Activated T-cell treated with anti-CD3 and anti-CD28 coated beads, Interleukin-2, amount 50 U/mL, for 72 hours (primary cell): ENCODE data around the gene A2ML1. TPM values are rescaled to one million over a fixed set of nuclear protein-coding genes. Genes with fewer than 3 reads are reported as not detected.
"Not testable (repeated sequence)": the region's sequence is repeated elsewhere in the genome, so short reads cannot be mapped to it uniquely, and the experiment has no call there.

Experiments used
- ATAC-seq, 2 donors: fragments of 150-1000 bp; cut with Tn5 transposase; replicated peaks in 1 of 2; 2 replicates each; pipeline ENCODE4 v1.10.0; 2021; ENCODE audit warnings: moderate library complexity in 2 of 2, mild to moderate bottlenecking in 1 of 2
- DNase-seq, 2 donors: peaks; one replicate each; pipeline ENCODE4 v3.0.0; 2021 to 2022; ENCODE audit warnings: mixed read lengths in 1 of 2
- H3K27ac Mint-ChIP-seq: one replicate; pipeline ENCODE4 v1.8.0; 2022; ENCODE audit warnings: mild to moderate bottlenecking, moderate library complexity, mixed read lengths
- H3K27me3 Mint-ChIP-seq: one replicate; pipeline ENCODE4 v1.8.0; 2022; ENCODE audit warnings: low read depth, mixed read lengths
- H3K36me3 Mint-ChIP-seq, 2 donors: one replicate each; pipeline ENCODE4 v1.8.0; 2022; ENCODE audit warnings: mixed read lengths in 2 of 2, mild to moderate bottlenecking in 1 of 2; ENCODE audit not compliant: insufficient read depth in 2 of 2
- H3K4me1 Mint-ChIP-seq: one replicate; pipeline ENCODE4 v1.8.0; 2022; ENCODE audit warnings: low read depth, mixed read lengths
- H3K4me3 Mint-ChIP-seq, 2 donors: one replicate each; pipeline ENCODE4 v1.8.0; 2022; ENCODE audit warnings: mild to moderate bottlenecking in 2 of 2, mixed read lengths in 2 of 2, moderate library complexity in 2 of 2
- H3K9me3 Mint-ChIP-seq, 2 donors: one replicate each; pipeline ENCODE4 v1.8.0; 2022; ENCODE audit warnings: mixed read lengths in 2 of 2
- total RNA-seq, 2 donors: library from RNA; stranded (reverse); gene quantifications; one replicate each; pipeline ENCODE4 v1.2.3, GENCODE V29; 2022

Gene A2ML1
- total RNA-seq, 2 donors from 2014 or later = not detected

GRCh38 chr12:8886502-8887284 lies 64.3 kb downstream of the A2ML1 start:
- H3K36me3 Mint-ChIP-seq = no peaks in the 10 kb centered on the region
- no peaks in the 10 kb centered on the region for H3K9me3 Mint-ChIP-seq
- H3K4me1 Mint-ChIP-seq = peaks cover 5% of the 10 kb centered on the region
- no peaks in the 10 kb centered on the region for H3K27me3 Mint-ChIP-seq
- ATAC-seq = no peak
- H3K27ac Mint-ChIP-seq = no peak overlapping the region
- DNase-seq = no peak
- H3K4me3 Mint-ChIP-seq = no peak overlapping the region

- no peak for ATAC-seq
- Mint-ChIP-seq H3K27ac (no peak overlapping the region), H3K4me3 (no peak overlapping the region), H3K36me3 (no peaks in the 10 kb centered on the region), H3K9me3 (no peaks in the 10 kb centered on the region), H3K4me1 (peaks cover 5% of the 10 kb centered on the region), H3K27me3 (no peaks in the 10 kb centered on the region)
- DNase-seq = no peak
These were observed 64.9 kb downstream of the A2ML1 start for GRCh38 chr12:8887285-8887715.

GRCh38 chr12:8890313-8891085 lies 68.1 kb downstream of the A2ML1 start:
- Mint-ChIP-seq H3K27ac (peak overlapping the region; percentile 69), H3K36me3 (no peaks in the 10 kb centered on the region), H3K9me3 (no peaks in the 10 kb centered on the region), H3K4me1 (peaks cover 11% of the 10 kb centered on the region), H3K27me3 (no peaks in the 10 kb centered on the region), H3K4me3 (peak overlapping the region; percentile 76 to 90)
- ATAC-seq (peak; percentile 54 to 57), DNase-seq (peak; percentile 59 to 66)

GRCh38 chr12:8891976-8892375 lies 69.6 kb downstream of the A2ML1 start:
- H3K4me3 Mint-ChIP-seq = no peak overlapping the region
- ATAC-seq (no peak), DNase-seq (no peak)
- no peaks in the 10 kb centered on the region for H3K27me3 Mint-ChIP-seq
- H3K9me3 Mint-ChIP-seq = no peaks in the 10 kb centered on the region
- H3K27ac Mint-ChIP-seq = no peak overlapping the region
- H3K4me1 Mint-ChIP-seq = peaks cover 11% of the 10 kb centered on the region
- no peaks in the 10 kb centered on the region for H3K36me3 Mint-ChIP-seq

GRCh38 chr12:8894378-8894777 lies 72.0 kb downstream of the A2ML1 start:
- Mint-ChIP-seq H3K27me3 (no peaks in the 10 kb centered on the region), H3K4me1 (peaks cover 11% of the 10 kb centered on the region), H3K36me3 (no peaks in the 10 kb centered on the region), H3K9me3 (no peaks in the 10 kb centered on the region), H3K27ac (no peak overlapping the region), H3K4me3 (no peak overlapping the region)
- ATAC-seq = no peak
- DNase-seq = no peak

GRCh38 chr12:8894986-8895385 lies 72.6 kb downstream of the A2ML1 start:
- DNase-seq (no peak), ATAC-seq (no peak)
- Mint-ChIP-seq H3K27ac (no peak overlapping the region), H3K27me3 (no peaks in the 10 kb centered on the region), H3K4me1 (peaks cover 11% of the 10 kb centered on the region), H3K36me3 (no peaks in the 10 kb centered on the region), H3K4me3 (no peak overlapping the region), H3K9me3 (no peaks in the 10 kb centered on the region)

GRCh38 chr12:8897081-8897480 lies 74.7 kb downstream of the A2ML1 start:
- no peaks in the 10 kb centered on the region for H3K27me3 Mint-ChIP-seq
- H3K4me3 Mint-ChIP-seq = no peak overlapping the region
- ATAC-seq (no peak), DNase-seq (no peak)
- H3K4me1 Mint-ChIP-seq = peaks cover 6% of the 10 kb centered on the region
- no peak overlapping the region for H3K27ac Mint-ChIP-seq
- no peaks in the 10 kb centered on the region for H3K36me3 Mint-ChIP-seq
- H3K9me3 Mint-ChIP-seq = no peaks in the 10 kb centered on the region

- ATAC-seq = no peak
- Mint-ChIP-seq H3K9me3 (no peaks in the 10 kb centered on the region), H3K4me3 (no peak overlapping the region), H3K36me3 (no peaks in the 10 kb centered on the region), H3K4me1 (peaks cover under 1% of the 10 kb centered on the region), H3K27me3 (no peaks in the 10 kb centered on the region), H3K27ac (no peak overlapping the region)
- no peak for DNase-seq
These were observed 77.4 kb downstream of the A2ML1 start for GRCh38 chr12:8899830-8900229.

GRCh38 chr12:8902703-8903102 lies 80.3 kb downstream of the A2ML1 start:
- not testable (repeated sequence) for ATAC-seq, H3K36me3 Mint-ChIP-seq, H3K27me3 Mint-ChIP-seq, DNase-seq, H3K4me1 Mint-ChIP-seq, H3K9me3 Mint-ChIP-seq, H3K4me3 Mint-ChIP-seq, H3K27ac Mint-ChIP-seq

- Mint-ChIP-seq H3K4me3 (no peak overlapping the region), H3K27me3 (no peaks in the 10 kb centered on the region), H3K27ac (no peak overlapping the region), H3K36me3 (no peaks in the 10 kb centered on the region), H3K4me1 (no peaks in the 10 kb centered on the region), H3K9me3 (no peaks in the 10 kb centered on the region)
- DNase-seq (no peak), ATAC-seq (no peak)
These were observed 81.2 kb downstream of the A2ML1 start for GRCh38 chr12:8903646-8904045.

- H3K27ac Mint-ChIP-seq = no peak overlapping the region
- ATAC-seq (no peak), DNase-seq (no peak)
- H3K4me3 Mint-ChIP-seq = no peak overlapping the region
- H3K4me1 Mint-ChIP-seq = no peaks in the 10 kb centered on the region
- no peaks in the 10 kb centered on the region for H3K9me3 Mint-ChIP-seq
- H3K36me3 Mint-ChIP-seq = no peaks in the 10 kb centered on the region
- H3K27me3 Mint-ChIP-seq = no peaks in the 10 kb centered on the region
These were observed 82.2 kb downstream of the A2ML1 start for GRCh38 chr12:8904665-8905064.

GRCh38 chr12:8905546-8905945 lies 83.1 kb downstream of the A2ML1 start:
- Mint-ChIP-seq H3K4me1 (no peaks in the 10 kb centered on the region), H3K27ac (no peak overlapping the region)

GRCh38 chr12:8906266-8907180 lies 84.1 kb downstream of the A2ML1 start:
- ATAC-seq (no peak), DNase-seq (no peak)
- Mint-ChIP-seq H3K27me3 (no peaks in the 10 kb centered on the region), H3K9me3 (no peaks in the 10 kb centered on the region), H3K27ac (no peak overlapping the region), H3K36me3 (no peaks in the 10 kb centered on the region), H3K4me1 (no peaks in the 10 kb centered on the region), H3K4me3 (no peak overlapping the region)

More at GRCh38 chr12:8905546-8905945, 83.1 kb downstream of the A2ML1 start:
- Mint-ChIP-seq H3K4me3 (no peak overlapping the region), H3K9me3 (no peaks in the 10 kb centered on the region), H3K27me3 (no peaks in the 10 kb centered on the region), H3K36me3 (no peaks in the 10 kb centered on the region)
- ATAC-seq (no peak), DNase-seq (no peak)
